IMR-90 (cell line): ENCODE data around the gene ZBTB48. TPM values are rescaled to one million over a fixed set of nuclear protein-coding genes. Genes with fewer than 3 reads are reported as not detected.

Source experiments
- ATAC-seq: fragments of 200-7000 bp; cut with Tn5 transposase; 2 replicates; pipeline ENCODE4 v1.9.1; 2020; ENCODE audit warnings: low read depth, mild to moderate bottlenecking, moderate library complexity
- BruUV-seq: library from RNA; stranded (reverse); fragments of 400-500 nt; replicated peaks from 2 replicates; lab custom pipeline; 2021; lab: Mats Ljungman, UMichigan
- CTCF ChIA-PET: fragments of 300-600 bp; formaldehyde crosslinking; extraction: SDS; loops from one replicate; lab custom pipeline; 2021; ENCODE audit warnings: antibody characterized with exemption; lab: Yijun Ruan, JAX
- POLR2A ChIA-PET: fragments of 300-600 bp; sonication (Branson Sonifier 250); formaldehyde crosslinking; loops from one replicate; lab custom pipeline; 2022; ENCODE audit warnings: antibody characterized with exemption; ENCODE audit not compliant: unreplicated experiment; lab: Charles Lee
- DNase-seq: peaks from one replicate; pipeline ENCODE4 v3.0.0; 2013
- H2AFZ ChIP-seq: replicated peaks from 2 replicates; pipeline ENCODE3; 2013; ENCODE audit warnings: low read length, mild to moderate bottlenecking; ENCODE audit not compliant: poor library complexity
- H2AK5ac ChIP-seq: 2 replicates; pipeline ENCODE4 v1.6.1; 2013; ENCODE audit warnings: low read depth, low read length, inconsistent platforms
- H2AK9ac ChIP-seq: replicated peaks from 2 replicates; pipeline ENCODE3; 2013; ENCODE audit warnings: mild to moderate bottlenecking, low read depth, low read length, moderate library complexity; ENCODE audit not compliant: poor library complexity
- H2BK120ac ChIP-seq: 2 replicates; pipeline ENCODE4 v1.6.1; 2013; ENCODE audit warnings: low read depth, low read length, inconsistent platforms
- H2BK15ac ChIP-seq: 3 replicates; pipeline ENCODE4 v1.6.1; 2013; ENCODE audit warnings: low read depth, low read length, inconsistent platforms
- H2BK20ac ChIP-seq: 2 replicates; pipeline ENCODE4 v1.6.1; 2013; ENCODE audit warnings: low read depth, mild to moderate bottlenecking, inconsistent platforms, low read length, moderate library complexity
- H2BK5ac ChIP-seq: 2 replicates; pipeline ENCODE4 v1.6.1; 2013; ENCODE audit warnings: mild to moderate bottlenecking, low read depth, low read length, inconsistent platforms; ENCODE audit not compliant: poor library complexity, severe bottlenecking
- H3K14ac ChIP-seq: replicated peaks from 2 replicates; pipeline ENCODE4 v1.6.1; 2013; ENCODE audit warnings: low read depth, low read length, inconsistent platforms
- H3K18ac ChIP-seq: 2 replicates; pipeline ENCODE4 v1.6.1; 2013; ENCODE audit warnings: low read depth, low read length, control low read depth
- H3K23ac ChIP-seq: 2 replicates; pipeline ENCODE4 v1.6.1; 2013; ENCODE audit warnings: low read depth, low read length, inconsistent platforms
- H3K27ac ChIP-seq: 2 replicates; pipeline ENCODE4 v1.5.1; 2013; ENCODE audit warnings: mild to moderate bottlenecking, control low read depth, low read length; ENCODE audit not compliant: insufficient read depth
- H3K27me3 ChIP-seq: 2 replicates; pipeline ENCODE4 v1.6.1; 2013; ENCODE audit warnings: low read length; ENCODE audit not compliant: control insufficient read depth, insufficient read depth
- H3K36me3 ChIP-seq: 2 replicates; pipeline ENCODE4 v1.6.1; 2013; ENCODE audit warnings: low read length, mixed read lengths; ENCODE audit not compliant: control insufficient read depth, insufficient read depth
- H3K4ac ChIP-seq: 2 replicates; pipeline ENCODE4 v1.6.1; 2013; ENCODE audit warnings: low read depth, low read length, inconsistent platforms
- H3K4me1 ChIP-seq: 2 replicates; pipeline ENCODE4 v1.6.1; 2013; ENCODE audit warnings: low read length, mixed read lengths; ENCODE audit not compliant: control insufficient read depth, insufficient read depth
- H3K4me2 ChIP-seq: 2 replicates; pipeline ENCODE4 v1.6.1; 2013; ENCODE audit warnings: low read depth, mild to moderate bottlenecking, control low read depth, low read length, moderate library complexity
- H3K4me3 ChIP-seq: 2 replicates; pipeline ENCODE4 v1.5.1; 2013; ENCODE audit warnings: low read depth, mild to moderate bottlenecking, control low read depth, low read length, moderate library complexity; ENCODE audit not compliant: insufficient read depth
- H3K56ac ChIP-seq: 2 replicates; pipeline ENCODE4 v1.6.1; 2013; ENCODE audit warnings: low read length, inconsistent platforms; ENCODE audit not compliant: insufficient read depth; ENCODE audit errors: extremely low read depth
- H3K79me1 ChIP-seq, 2 experiments: 2 replicates each; pipeline ENCODE4 v1.6.1; 2013; ENCODE audit warnings: low read length in 2 of 2, inconsistent platforms in 1 of 2, low read depth in 1 of 2
- H3K9ac ChIP-seq: 2 replicates; pipeline ENCODE4 v1.6.1; 2013; ENCODE audit warnings: low read depth, low read length, control low read depth
- H3K9me1 ChIP-seq: 2 replicates; pipeline ENCODE4 v1.6.1; 2013; ENCODE audit warnings: low read length, inconsistent platforms; ENCODE audit not compliant: insufficient read depth
- H3K9me3 ChIP-seq: 2 replicates; pipeline ENCODE4 v1.6.1; 2013; ENCODE audit warnings: low read length; ENCODE audit not compliant: control insufficient read depth, insufficient read depth
- H4K20me1 ChIP-seq: 2 replicates; pipeline ENCODE4 v1.6.1; 2013; ENCODE audit warnings: low read length, inconsistent platforms; ENCODE audit not compliant: insufficient read depth
- H4K5ac ChIP-seq: 2 replicates; pipeline ENCODE4 v1.6.1; 2013; ENCODE audit warnings: mild to moderate bottlenecking, low read depth, low read length, control low read depth
- H4K8ac ChIP-seq, 2 experiments: 2 replicates each; pipeline ENCODE4 v1.6.1; 2013; ENCODE audit warnings: low read depth in 2 of 2, low read length in 2 of 2, control low read depth in 1 of 2, inconsistent platforms in 1 of 2
- H4K91ac ChIP-seq: 2 replicates; pipeline ENCODE4 v1.6.1; 2013; ENCODE audit warnings: low read depth, low read length, inconsistent platforms; ENCODE audit not compliant: insufficient read depth
- BHLHE40 ChIP-seq: fragments of 150-350 bp; IDR thresholded peaks from 2 replicates; pipeline ENCODE4 v1.6.1; 2016; ENCODE audit warnings: mild to moderate bottlenecking, low read depth, low read length
- CEBPB ChIP-seq: IDR thresholded peaks from 2 replicates; pipeline ENCODE4 v1.6.1; 2012; ENCODE audit warnings: low read depth, low read length, improper control_type of control experiment
- CHD1 ChIP-seq: IDR thresholded peaks from 2 replicates; pipeline ENCODE4 v1.6.1; 2012; ENCODE audit warnings: low read depth, low read length, improper control_type of control experiment
- FOS ChIP-seq: fragments of 150-350 bp; IDR thresholded peaks from 2 replicates; pipeline ENCODE4 v1.6.1; 2016; ENCODE audit warnings: low read depth, low read length
- MAFK ChIP-seq: IDR thresholded peaks from 2 replicates; pipeline ENCODE4 v1.6.1; 2012; ENCODE audit warnings: low read depth, low read length, improper control_type of control experiment
- MAZ ChIP-seq: IDR thresholded peaks from 2 replicates; pipeline ENCODE4 v1.6.1; 2012; ENCODE audit warnings: low read depth, mild to moderate bottlenecking, low read length, improper control_type of control experiment, moderate library complexity, borderline replicate concordance
- MXI1 ChIP-seq: IDR thresholded peaks from 2 replicates; pipeline ENCODE4 v1.6.1; 2012; ENCODE audit warnings: low read depth, mild to moderate bottlenecking, low read length, moderate library complexity, borderline replicate concordance
- NFE2L2 ChIP-seq: fragments of 150-350 bp; IDR thresholded peaks from 2 replicates; pipeline ENCODE4 v1.6.1; 2016; ENCODE audit warnings: low read depth, mild to moderate bottlenecking, low read length
- POLR2A ChIP-seq: IDR thresholded peaks from 2 replicates; pipeline ENCODE4 v1.6.1; 2012; ENCODE audit warnings: mild to moderate bottlenecking, low read depth, low read length
- RAD21 ChIP-seq: IDR thresholded peaks from 2 replicates; pipeline ENCODE4 v1.6.1; 2012; ENCODE audit warnings: low read length, improper control_type of control experiment
- RCOR1 ChIP-seq: IDR thresholded peaks from 2 replicates; pipeline ENCODE4 v1.6.1; 2012; ENCODE audit warnings: mild to moderate bottlenecking, low read length, improper control_type of control experiment; ENCODE audit not compliant: insufficient replicate concordance
- RFX5 ChIP-seq: IDR thresholded peaks from 2 replicates; pipeline ENCODE4 v1.8.0; 2012; ENCODE audit warnings: low read depth, mild to moderate bottlenecking, low read length, moderate library complexity
- SMC3 ChIP-seq: fragments of 150-350 bp; IDR thresholded peaks from 2 replicates; pipeline ENCODE4 v1.6.1; 2016; ENCODE audit warnings: low read depth, mild to moderate bottlenecking, antibody characterized with exemption, low read length, moderate library complexity
- WGBS, 2 experiments: methylation state at CpG; one replicate each; pipeline versions ENCODE4 v1.1.5 to v1.1.7; 2013; ENCODE audit warnings: missing lambda C conversion rate in 2 of 2; ENCODE audit not compliant: insufficient read length in 1 of 2; ENCODE audit errors: extremely low coverage in 2 of 2; 5-methylcytosine and 5-hydroxymethylcytosine counted together
- dilution Hi-C: fragments of 300-500 bp; cut with HindIII; formaldehyde crosslinking; loops from one replicate; pipeline ENCODE4 v1.14.3; 2018; ENCODE audit warnings: low sequenced_read_pairs; ENCODE audit not compliant: unreplicated experiment
- in situ Hi-C: fragments of 300-500 bp; cut with MboI; formaldehyde crosslinking; loops from 3 replicates; pipeline ENCODE4 v1.14.3; 2019; ENCODE audit warnings: low sequenced_read_pairs, inconsistent platforms, mixed read lengths
- intact Hi-C: fragments of 100-400 bp; cut with micrococcal nuclease; formaldehyde crosslinking; loops from 2 replicates; pipeline ENCODE4 v1.10.0; 2022
- polyA plus RNA-seq, 3 experiments: library from polyadenylated mRNA; depleted of rRNA; stranded (reverse); fragments of >200 nt; gene quantifications; 2 replicates each; pipeline ENCODE4 v1.2.3, GENCODE V29; 2012; ENCODE audit warnings: low replicate concordance in 1 of 3
- total RNA-seq: library from RNA; depleted of rRNA; stranded (reverse); fragments of >200 nt; gene quantifications from 2 replicates; pipeline ENCODE4 v1.2.3, GENCODE V29; 2012
- TF ChIP-seq, protein P1 (sequence below): conservative IDR thresholded peaks from 2 replicates; pipeline ENCODE4 v1.5.1; 2012; ENCODE audit warnings: mild to moderate bottlenecking, low read depth, low read length, improper control_type of control experiment
- TF ChIP-seq, protein P2 (sequence below): fragments of 150-350 bp; IDR thresholded peaks from 2 replicates; pipeline ENCODE4 v1.6.1; 2017; ENCODE audit warnings: mild to moderate bottlenecking, antibody characterized with exemption, low read length, low read depth
- TF ChIP-seq, protein P3 (sequence below): fragments of 150-350 bp; IDR thresholded peaks from 2 replicates; pipeline ENCODE4 v1.6.1; 2016; ENCODE audit warnings: low read depth, mild to moderate bottlenecking, low read length, moderate library complexity, borderline replicate concordance

ZBTB48 gene
- total and polyA plus RNA-seq, 2 of the 4 experiments (the other 2 are of a cell fraction) = 9.3 to 17.5 TPM

DNA sequence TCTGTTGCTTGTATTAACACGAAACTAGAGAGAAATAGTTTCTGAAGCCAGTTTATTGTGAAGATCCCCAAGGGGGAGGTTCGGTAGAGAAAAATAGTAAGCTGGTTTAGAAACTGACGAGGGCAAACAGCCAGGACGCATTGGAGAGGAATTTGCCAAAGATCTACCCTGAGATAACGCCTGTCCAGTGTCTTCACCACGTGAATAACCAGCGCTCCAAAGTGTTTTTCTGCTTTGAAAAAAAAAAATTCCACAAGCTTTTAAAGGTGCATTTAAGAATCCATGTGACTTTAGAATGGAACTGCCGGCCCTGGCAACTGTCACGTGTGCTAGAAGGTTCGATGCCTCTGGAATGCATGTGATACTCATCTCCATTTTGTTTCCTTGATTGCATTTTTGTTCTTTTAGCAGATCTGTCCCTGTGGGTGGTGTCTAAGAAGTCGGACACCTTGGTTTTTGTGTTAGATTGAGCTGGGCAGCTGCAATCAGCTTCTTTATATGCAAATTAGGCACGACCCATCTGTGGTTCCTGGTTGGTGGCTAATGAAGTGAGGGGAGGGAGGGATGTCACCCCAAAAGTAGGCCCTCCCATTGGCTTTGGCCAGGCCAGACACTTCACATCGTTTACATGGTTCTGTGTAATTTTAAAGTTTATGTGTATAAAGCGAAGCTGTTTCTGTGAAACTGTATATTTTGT, 43.6 kb downstream of the ZBTB48 start:
- Histone ChIP-seq H3K79me1 (peaks cover 38 to 85% of the 10 kb centered on the region in 2 experiments), H3K23ac (no peak overlapping the region), H3K4me2 (no peak overlapping the region), H2AFZ (no peak overlapping the region), H4K8ac (no peak overlapping the region), H2AK5ac (no peak overlapping the region), H4K5ac (no peak overlapping the region), H3K9ac (no peak overlapping the region), H4K91ac (no peak overlapping the region), H3K18ac (no peak overlapping the region), H3K56ac (no peak overlapping the region), H3K27me3 (no peaks in the 10 kb centered on the region), H2BK20ac (no peak overlapping the region), H3K4ac (no peak overlapping the region), H3K4me3 (no peak overlapping the region), H3K14ac (no peak overlapping the region), H3K9me1 (peaks cover 4% of the 10 kb centered on the region), H2BK5ac (no peak overlapping the region), H2BK15ac (no peak overlapping the region), H2BK120ac (no peak overlapping the region), H3K36me3 (peaks cover 53% of the 10 kb centered on the region), H3K27ac (no peak overlapping the region), H3K4me1 (peaks cover 6% of the 10 kb centered on the region), H2AK9ac (no peak overlapping the region), H4K20me1 (peaks cover 56% of the 10 kb centered on the region), H3K9me3 (no peaks in the 10 kb centered on the region)
- ATAC-seq = no peak
- ChIA-PET CTCF (no interaction called here), POLR2A (no interaction called here)
- BruUV-seq = no TSS peak
- no peak for DNase-seq
- dilution Hi-C loops = no loop called here
- TF ChIP-seq SMC3 (no peak), NFE2L2 (no peak), MXI1 (no peak), RCOR1 (no peak), CEBPB (no peak), CHD1 (no peak), RAD21 (no peak), FOS (no peak), BHLHE40 (no peak), RFX5 (no peak), MAFK (no peak), MAZ (no peak), POLR2A (no peak)
- TF ChIP-seq, protein P1, sequence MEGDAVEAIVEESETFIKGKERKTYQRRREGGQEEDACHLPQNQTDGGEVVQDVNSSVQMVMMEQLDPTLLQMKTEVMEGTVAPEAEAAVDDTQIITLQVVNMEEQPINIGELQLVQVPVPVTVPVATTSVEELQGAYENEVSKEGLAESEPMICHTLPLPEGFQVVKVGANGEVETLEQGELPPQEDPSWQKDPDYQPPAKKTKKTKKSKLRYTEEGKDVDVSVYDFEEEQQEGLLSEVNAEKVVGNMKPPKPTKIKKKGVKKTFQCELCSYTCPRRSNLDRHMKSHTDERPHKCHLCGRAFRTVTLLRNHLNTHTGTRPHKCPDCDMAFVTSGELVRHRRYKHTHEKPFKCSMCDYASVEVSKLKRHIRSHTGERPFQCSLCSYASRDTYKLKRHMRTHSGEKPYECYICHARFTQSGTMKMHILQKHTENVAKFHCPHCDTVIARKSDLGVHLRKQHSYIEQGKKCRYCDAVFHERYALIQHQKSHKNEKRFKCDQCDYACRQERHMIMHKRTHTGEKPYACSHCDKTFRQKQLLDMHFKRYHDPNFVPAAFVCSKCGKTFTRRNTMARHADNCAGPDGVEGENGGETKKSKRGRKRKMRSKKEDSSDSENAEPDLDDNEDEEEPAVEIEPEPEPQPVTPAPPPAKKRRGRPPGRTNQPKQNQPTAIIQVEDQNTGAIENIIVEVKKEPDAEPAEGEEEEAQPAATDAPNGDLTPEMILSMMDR = no peak
- TF ChIP-seq, protein P2, sequence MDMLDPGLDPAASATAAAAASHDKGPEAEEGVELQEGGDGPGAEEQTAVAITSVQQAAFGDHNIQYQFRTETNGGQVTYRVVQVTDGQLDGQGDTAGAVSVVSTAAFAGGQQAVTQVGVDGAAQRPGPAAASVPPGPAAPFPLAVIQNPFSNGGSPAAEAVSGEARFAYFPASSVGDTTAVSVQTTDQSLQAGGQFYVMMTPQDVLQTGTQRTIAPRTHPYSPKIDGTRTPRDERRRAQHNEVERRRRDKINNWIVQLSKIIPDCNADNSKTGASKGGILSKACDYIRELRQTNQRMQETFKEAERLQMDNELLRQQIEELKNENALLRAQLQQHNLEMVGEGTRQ = no peak
- TF ChIP-seq, protein P3, sequence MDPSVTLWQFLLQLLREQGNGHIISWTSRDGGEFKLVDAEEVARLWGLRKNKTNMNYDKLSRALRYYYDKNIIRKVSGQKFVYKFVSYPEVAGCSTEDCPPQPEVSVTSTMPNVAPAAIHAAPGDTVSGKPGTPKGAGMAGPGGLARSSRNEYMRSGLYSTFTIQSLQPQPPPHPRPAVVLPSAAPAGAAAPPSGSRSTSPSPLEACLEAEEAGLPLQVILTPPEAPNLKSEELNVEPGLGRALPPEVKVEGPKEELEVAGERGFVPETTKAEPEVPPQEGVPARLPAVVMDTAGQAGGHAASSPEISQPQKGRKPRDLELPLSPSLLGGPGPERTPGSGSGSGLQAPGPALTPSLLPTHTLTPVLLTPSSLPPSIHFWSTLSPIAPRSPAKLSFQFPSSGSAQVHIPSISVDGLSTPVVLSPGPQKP = no peak
- WGBS, 2 experiments = 82% methylated on average over 6 of the region's 14 CpGs; no CpG with 5 or more reads in 1 of the 2 experiments
- in situ Hi-C loops = no loop called here
- intact Hi-C loops = no loop called here
